GM21619 (cell line): ENCODE results near the gene NEURL3.
A peak's percentile ranks its signal among the peaks of the same experiment; 100 is the strongest.
"Not testable (repeated sequence)": the region's sequence is repeated elsewhere in the genome, so short reads cannot be mapped to it uniquely, and the experiment has no call there.

ENCODE experiments used
- ATAC-seq: cut with Tn5 transposase; IDR thresholded peaks from one replicate; pipeline ENCODE4 v1.9.1; 2021; ENCODE audit not compliant: unreplicated experiment

NEURL3 gene

DNA sequence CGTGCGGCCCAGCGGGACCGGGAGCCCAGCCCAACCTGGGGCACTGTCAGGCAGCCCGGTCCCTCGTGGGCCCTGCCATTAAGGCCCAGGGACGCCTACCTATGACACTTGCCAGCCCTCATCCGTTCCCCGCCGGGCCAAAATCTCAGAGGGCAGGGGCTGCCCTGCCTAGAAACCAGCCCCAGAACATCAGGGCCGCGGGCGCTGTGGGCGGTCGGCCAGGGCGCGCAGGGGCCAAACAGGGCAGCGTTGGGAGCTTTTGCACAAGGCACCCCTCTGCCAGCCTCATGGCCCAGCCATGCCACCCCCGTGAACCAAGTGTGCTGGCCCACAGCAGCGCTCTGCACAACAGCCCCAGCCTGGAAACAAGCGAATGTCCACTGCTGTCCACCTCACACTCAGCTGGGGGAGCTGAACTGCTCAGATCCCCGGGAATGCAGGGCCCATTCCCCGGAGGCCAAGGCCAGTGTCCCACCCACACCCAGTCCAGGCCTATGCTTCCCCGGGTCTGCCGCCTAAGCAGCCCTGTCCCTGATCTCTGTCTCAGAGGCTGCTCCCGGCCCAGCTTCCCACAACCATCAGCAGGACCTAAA is 3.5 kb upstream of the NEURL3 start:
- ATAC-seq, result no peak

- no peak for ATAC-seq
Observed at GRCh38 chr2:96507957-96508520, 2.9 kb upstream of the NEURL3 start.

DNA sequence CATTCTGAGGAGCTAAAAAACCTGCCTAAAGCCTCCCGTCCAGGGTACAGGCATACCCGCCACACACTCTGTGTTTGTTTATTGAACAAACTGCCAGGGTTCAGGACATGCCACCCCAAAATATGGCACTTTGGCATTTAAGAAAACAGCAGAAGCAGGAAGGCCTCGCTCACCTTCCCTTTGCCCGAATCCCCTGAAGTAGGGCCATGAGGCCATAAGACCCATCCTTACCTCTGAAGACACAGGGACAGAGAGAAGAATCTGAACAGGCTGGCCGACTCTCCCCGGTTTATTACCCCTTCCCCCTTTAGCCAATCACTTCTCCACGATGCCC is 1.7 kb upstream of the NEURL3 start:
- ATAC-seq, result no peak

- ATAC-seq, result no peak
Observed at GRCh38 chr2:96506016-96506906, 1.1 kb upstream of the NEURL3 start.

- no peak for ATAC-seq
Observed at GRCh38 chr2:96503637-96504243, 1.4 kb downstream of the NEURL3 start.

DNA sequence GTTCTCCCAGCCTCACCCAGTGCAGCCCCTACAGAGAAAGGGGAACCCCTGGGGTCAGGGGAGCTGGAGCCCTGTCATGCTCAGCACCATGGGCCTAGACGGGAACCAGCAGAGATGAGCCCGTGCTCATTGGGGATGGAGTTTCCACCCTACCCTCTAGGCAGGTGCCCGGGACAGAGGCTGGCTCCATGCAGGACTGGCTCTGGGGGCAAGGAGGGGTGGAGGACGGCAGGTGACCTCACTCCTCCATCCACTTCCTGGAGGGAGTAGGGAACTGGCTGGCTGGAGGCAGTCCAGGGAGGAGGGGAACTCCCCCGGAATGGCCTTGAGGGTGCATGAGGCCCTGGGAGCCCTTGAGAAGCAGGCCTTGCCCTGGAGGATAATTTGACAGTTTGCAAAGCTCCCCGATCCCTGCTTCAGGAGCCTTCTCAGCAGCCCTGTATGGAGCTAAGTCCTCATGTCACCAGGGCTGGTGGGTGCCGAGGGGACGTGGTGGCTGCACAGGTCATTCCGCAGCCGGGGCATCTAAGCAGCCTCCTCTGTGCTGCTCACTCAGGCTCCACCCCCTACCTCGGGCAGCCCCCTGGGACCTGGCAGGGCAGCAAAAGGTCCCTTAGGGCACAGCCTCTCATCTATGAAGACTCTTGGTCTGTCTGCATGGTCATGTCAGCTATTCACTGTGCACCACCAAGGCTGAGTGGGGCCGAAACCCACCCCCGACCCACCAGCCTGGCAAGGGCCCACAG is 2.1 kb downstream of the NEURL3 start:
- no peak for ATAC-seq

DNA sequence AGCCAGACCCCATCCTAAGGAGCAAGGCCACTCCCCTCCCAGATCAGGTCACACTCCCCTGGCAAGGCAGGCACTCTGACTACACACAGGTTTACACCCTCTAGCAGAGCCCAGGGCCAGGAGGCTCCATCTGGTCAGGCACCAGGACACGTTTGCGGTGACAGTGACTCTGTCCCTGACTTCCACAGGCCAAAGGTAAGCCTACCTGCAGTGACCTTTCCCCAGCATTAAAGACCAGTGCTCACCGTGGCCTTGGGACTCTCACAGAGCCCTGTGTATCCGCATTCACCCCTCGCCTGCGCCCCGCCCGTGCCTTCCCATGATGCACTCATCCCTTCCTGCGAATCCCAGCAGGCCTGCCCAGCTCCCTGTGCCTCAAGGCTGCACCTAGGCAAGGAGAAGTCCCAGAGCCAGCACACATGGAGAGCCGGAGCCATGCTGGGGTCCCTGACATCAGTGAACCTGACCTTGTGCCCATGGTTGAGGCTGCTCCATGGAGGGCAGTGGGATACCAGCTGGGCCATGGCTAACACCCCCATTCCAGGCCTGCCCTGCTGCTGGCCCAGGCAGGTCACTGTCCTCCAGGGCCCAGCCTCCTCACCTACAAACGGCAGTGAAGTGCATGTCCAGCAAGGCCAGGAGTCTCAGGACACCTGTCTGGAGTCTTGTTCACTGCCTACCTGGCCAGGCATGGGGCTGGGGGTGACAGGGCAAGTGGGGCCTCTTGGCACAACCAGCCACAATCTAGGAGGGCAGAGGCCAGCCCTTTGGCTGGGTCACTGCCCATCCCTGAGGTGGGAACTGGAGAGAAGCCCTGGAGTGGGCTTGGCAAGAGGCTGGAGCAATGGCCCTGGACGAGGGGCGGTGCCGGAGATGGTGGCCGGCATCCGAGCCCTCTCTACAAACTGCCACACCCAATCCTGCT is 3.0 kb downstream of the NEURL3 start:
- ATAC-seq, result peak; percentile 21

DNA sequence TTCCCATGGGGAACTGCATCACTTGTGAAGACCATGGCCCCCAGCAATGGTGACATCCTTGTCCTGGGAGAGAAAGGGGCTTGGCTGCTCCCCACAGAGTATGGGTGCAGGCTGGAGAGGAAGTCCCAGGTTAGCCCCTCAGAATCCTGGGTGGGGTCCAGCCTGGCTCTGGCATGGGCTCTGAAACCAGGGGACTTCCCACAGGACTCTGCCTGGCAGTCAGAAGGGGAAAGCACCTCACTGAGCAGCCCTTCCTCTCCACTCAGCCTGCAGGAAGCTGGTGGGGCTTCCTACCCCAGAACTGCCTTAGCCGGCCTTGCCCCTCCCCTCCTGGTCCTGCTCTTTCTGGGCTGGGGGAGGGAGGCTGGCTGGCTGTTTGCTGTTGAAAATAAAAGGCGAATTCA is 3.7 kb downstream of the NEURL3 start:
- ATAC-seq, result peak; percentile 42

- no peak for ATAC-seq
Observed at GRCh38 chr2:96500385-96501066, 4.6 kb downstream of the NEURL3 start.

DNA sequence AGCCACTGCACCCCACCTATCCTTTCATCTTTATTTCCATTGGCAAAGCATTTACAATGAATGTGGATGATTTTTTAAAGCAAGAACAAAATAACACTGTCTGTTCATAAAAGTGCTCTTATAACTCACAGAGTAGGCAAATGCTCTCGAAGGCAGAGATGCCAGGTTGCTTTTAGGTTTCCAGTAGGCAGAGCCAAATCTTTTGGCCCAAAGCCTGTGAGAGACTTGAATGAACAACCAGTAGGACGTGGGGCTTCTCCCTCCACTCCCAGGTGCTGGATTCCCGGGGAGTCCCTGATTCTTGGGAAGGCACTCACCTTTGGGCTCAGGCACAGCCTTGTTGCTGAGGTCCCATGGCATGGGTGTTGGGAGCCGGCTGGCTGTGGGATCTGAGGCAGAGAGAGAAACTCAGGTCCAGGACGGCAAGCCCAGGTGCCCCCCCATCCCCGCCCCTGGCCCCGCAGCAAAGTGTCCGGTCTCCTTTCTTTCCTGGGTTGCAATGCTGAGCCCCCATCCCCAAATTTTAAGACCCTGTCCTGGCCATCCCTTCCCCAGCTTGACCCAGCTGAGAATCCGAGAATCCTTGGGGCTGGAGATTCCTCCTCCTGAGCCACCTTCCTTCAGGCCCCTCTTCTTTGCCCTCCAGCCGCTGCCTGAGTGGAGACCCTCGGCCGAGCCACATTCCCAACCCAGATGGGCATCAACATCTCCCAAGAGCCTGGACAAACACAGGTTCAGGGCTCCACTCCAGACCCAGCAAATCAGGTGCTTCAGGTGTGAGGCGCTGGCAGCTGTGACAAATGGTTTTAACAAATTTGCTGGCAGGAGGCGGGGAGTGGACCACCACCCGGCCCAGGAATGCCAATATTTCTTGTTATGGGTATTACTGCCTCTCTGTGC is 5.8 kb downstream of the NEURL3 start:
- ATAC-seq, result no peak

DNA sequence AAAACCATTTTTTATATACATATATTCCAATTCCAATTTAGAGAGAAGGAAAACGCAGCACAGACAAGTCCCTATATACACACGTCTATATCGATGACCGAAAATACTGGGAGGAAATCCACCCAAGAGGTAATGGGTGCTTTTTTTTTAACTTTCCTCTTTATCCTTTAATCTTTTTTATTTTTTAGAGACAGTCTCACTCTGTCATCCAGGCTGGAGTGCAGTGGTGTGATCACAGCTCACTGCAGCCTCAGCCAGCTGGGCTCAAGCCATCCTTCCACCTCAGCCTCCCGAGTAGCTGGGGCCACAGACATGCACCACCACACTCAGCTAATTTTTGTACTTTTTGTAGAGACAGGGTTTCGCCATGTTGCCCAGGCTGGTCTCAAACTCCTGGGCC is 6.5 kb downstream of the NEURL3 start:
- ATAC-seq, result not testable (repeated sequence)

DNA sequence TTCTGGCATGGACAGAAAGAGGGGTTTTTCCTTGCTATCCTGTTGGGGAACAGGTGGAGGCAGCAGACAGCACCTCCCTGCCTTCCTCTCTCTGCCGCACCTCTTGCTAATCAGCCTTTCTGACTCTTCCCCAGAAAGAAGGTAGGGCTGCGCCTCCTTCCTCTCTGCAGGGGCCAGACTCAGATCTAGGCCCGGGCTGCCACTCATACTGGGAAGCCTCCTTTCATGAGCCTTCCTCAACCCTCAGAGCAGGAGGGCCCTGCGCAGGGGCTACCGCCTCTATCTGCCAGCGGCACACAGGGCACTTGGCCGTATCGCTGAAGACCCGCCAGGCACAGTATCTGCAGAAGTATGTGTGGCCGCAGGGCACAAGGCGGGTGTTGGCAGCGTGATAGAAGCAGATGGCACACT is 7.1 kb downstream of the NEURL3 start:
- no peak for ATAC-seq

DNA sequence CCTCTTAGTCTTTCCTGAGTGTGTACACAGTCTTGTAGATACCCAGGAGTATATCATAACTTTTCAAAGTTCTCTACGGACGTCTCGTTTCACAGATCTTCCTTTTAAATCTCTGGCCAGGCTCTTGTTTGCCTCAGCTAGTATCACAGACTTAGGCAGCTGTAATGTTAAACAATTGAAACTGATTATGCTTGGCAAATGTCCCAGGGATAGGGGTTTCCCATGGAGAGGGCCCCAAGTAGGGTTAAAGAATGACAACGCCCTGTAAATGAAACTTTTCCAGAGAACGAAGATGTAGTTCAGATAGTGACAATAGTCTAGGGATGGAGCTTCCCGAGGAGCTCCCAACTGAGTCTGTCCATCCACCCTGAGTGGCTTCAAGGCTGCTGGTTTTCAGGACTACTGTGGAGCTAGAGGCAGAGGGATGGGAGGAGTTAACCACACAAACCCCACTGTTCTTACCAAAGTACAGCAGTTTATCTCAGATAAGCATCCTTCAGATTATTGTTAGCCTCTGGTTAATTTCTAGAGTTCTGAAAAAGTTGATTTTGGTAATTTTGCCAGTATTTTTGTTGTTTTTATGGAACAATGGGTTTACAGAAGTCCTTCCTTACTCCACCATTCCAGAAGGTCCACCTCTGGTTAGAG is 9.1 kb downstream of the NEURL3 start:
- no peak for ATAC-seq

- ATAC-seq, result no peak
Observed at GRCh38 chr2:96494188-96494587, 11.0 kb downstream of the NEURL3 start.

DNA sequence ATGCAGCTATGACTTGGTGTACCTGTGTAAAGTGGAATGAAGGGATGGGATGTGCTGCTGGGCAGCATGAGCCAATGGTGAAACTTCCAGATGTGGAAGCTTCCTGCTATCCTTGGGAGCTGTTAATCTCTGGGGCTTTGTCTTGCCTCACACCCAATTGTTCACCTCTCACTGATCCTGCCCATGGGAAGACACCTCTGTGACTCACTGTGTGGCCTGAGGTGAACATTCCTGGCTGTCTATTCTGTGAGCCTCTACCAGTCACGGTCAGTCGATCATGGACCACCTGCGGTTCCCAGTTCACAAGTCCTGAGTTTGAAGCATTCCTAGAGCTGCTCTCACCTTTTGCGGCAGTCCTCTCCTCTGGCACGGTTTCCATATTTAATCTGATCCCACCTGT is 12.1 kb downstream of the NEURL3 start:
- no peak for ATAC-seq

DNA sequence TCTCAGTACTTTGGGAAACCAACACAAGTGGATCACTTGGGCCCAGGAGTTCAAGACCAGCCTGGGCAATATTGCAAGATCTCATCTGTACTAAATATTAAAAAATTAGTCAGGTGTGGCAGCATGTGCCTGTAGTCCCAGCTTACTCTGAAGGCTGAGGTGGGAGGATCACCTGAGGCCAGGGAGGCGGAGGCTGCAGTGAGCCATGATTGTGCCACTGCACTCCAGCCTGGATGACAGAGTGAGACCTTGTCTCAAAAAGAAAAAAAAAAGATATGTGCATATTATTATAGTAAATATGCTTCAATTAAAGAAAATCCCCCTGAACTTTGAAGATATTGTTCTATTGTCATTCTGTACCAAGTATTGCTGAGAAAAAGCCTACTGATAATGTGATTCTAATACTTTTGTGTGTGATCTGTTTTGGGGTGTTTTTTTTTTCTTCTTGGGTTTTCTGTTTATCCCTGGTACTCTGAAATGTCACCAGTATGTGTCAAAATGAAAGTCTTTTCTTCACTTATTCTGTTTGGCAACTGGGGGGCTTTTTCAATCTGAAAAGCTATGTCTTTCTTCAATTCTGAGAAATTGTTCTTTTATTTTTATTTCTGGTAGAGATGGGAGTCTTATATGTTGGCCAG is 13.2 kb downstream of the NEURL3 start:
- ATAC-seq, result no peak

- no peak for ATAC-seq
Observed at GRCh38 chr2:96489663-96490062, 15.5 kb downstream of the NEURL3 start.

DNA sequence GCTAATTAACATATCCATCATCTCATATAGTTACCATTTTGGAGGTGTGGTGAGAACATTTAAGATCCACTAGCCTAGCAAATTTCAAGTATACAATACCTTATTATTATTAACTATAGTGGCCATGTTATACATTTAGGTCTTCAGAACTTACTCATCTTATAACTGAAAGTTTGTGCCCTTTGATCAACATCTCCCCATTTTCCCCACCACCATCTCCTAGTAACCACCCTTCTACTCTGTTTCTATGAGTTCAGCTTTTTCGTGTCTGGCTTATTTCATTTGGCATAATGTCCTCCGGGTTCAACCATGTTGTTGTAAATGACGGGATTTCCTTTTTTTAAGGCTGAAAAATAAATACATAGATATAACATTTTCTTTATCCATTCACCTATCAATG is 15.9 kb downstream of the NEURL3 start:
- no peak for ATAC-seq
